Measurements from ENCODE around the gene RNF5.

Gene RNF5

DNA sequence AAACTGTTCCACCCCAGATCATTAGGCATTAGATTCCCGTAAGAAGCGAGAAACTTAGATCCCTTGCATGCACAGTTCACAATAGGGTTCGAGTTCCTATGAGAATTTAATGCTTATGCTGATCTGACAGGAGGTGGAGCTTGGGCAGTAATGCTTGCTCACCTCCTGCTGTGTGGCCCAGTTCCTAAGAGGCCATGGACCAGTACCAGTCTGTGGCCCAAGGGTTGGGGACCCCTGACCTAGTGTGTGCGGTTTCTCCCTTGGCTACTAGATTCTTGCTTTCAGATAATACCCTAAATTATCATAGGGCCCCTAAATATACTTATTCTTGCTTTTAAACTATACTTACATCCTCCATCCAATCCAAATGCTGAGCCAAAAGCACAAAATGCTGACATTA, 16.2 kb downstream of the RNF5 start:
- ChIA-PET POLR2A (interaction anchor here (1.5 to 2.0 kb wide), 2 partner anchors 17 to 61 kb away, joined by 4 to 8 read pairs; partner anchors contain the start of gene RNF5), CTCF (interaction anchor here (0.7 to 4.4 kb wide), 9 partner anchors 12 to 224 kb away, joined by 3 to 62 read pairs (median 4); partner anchors contain the start of genes ATF6B and FKBPL)
- TF ChIP-seq, protein P1, sequence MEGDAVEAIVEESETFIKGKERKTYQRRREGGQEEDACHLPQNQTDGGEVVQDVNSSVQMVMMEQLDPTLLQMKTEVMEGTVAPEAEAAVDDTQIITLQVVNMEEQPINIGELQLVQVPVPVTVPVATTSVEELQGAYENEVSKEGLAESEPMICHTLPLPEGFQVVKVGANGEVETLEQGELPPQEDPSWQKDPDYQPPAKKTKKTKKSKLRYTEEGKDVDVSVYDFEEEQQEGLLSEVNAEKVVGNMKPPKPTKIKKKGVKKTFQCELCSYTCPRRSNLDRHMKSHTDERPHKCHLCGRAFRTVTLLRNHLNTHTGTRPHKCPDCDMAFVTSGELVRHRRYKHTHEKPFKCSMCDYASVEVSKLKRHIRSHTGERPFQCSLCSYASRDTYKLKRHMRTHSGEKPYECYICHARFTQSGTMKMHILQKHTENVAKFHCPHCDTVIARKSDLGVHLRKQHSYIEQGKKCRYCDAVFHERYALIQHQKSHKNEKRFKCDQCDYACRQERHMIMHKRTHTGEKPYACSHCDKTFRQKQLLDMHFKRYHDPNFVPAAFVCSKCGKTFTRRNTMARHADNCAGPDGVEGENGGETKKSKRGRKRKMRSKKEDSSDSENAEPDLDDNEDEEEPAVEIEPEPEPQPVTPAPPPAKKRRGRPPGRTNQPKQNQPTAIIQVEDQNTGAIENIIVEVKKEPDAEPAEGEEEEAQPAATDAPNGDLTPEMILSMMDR (IDR thresholded peaks at IDR 0.05; ENCODE audit: insufficient read depth, low read length, missing control alignments) = no peak
- no peak for DNase-seq (ENCODE audit: low read depth, low spot score)
- no peak overlapping the region for H3K4me3 ChIP-seq (ENCODE audit: low read depth, low read length)

DNA sequence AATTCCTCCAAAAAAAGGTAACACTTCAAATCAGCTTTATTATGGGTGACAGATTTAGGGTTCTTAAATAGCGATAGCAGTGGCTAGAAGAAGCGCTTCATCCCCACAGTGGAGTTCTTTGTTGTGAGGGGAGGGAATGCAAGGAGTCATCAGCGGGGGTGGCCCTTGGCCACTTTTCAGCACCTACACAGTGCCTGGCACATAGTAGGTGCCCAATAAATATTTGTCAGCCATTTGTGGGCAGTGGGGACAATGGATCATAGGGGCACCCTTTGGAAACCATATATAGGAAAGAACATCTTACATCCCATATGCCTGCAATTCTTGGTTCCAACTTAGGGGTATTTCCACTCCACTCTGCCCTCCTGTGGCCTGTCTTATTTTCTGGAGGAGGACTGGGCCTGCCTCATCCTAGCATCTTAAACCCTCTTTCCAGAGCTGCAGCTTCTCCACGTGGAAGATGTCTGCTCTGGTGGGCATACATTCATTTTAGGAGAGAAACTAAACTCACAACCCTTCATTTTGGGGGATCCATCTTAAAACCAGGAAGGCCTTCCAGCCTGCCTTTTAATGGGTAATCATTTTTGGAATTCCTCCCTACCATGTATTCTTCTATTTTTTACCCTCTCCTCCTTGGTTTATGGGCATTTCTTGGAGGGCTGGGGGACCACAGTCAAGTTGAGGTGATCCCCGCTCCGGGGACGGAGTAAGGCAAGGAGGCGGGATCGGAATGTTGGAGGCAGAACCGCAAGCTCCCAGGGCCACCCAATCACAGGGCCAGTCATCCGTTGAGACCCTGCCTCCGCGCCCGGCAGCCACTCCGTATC, 16.8 kb downstream of the RNF5 start:
- ChIA-PET CTCF (interaction anchor here (0.6 to 4.4 kb wide), 22 partner anchors 8 to 643 kb away, joined by 3 to 62 read pairs (median 4); partner anchors contain the start of genes ATF6B, FKBPL, RNF5 and TAP2), POLR2A (interaction anchor here (0.6 to 2.0 kb wide), 10 partner anchors 10 to 1260 kb away, joined by 3 to 8 read pairs (median 4); partner anchors contain the start of genes AGPAT1, ATF6B, FKBPL and RNF5)
- TF ChIP-seq, protein P1 (IDR thresholded peaks at IDR 0.05; ENCODE audit: insufficient read depth, low read length, missing control alignments) = peak; percentile 62
- DNase-seq (ENCODE audit: low read depth, low spot score) = no peak
- peak overlapping the region; percentile 55 for H3K4me3 ChIP-seq (ENCODE audit: low read depth, low read length)

DNA sequence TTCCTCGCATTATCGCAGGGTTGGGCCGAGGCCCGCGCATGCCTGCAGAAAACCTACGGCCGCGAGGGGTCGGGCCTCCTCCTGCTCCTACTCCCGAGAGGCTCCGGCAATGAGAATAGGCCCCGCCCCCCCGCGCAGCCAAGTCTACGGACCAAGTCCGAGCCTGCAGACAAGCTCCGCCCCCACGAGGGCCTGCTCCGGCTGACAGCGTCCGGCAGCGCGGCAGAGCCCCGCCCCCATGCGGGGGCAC, 17.4 kb downstream of the RNF5 start:
- CTCF ChIA-PET = interaction anchor here (0.6 to 4.4 kb wide), 19 partner anchors 8 to 643 kb away, joined by 3 to 62 read pairs (median 4); partner anchors contain the start of genes ATF6B, FKBPL, RNF5 and TAP2
- TF ChIP-seq, protein P1 (IDR thresholded peaks at IDR 0.05; ENCODE audit: insufficient read depth, low read length, missing control alignments) = peak; percentile 43
- DNase-seq (ENCODE audit: low read depth, low spot score) = peak; percentile 97
- POLR2A ChIA-PET = interaction anchor here (0.6 to 2.0 kb wide), 10 partner anchors 9 to 1259 kb away, joined by 3 to 8 read pairs (median 4); partner anchors contain the start of genes AGPAT1, ATF6B, FKBPL and RNF5
- peak overlapping the region; percentile 94 for H3K4me3 ChIP-seq (ENCODE audit: low read depth, low read length)

DNA sequence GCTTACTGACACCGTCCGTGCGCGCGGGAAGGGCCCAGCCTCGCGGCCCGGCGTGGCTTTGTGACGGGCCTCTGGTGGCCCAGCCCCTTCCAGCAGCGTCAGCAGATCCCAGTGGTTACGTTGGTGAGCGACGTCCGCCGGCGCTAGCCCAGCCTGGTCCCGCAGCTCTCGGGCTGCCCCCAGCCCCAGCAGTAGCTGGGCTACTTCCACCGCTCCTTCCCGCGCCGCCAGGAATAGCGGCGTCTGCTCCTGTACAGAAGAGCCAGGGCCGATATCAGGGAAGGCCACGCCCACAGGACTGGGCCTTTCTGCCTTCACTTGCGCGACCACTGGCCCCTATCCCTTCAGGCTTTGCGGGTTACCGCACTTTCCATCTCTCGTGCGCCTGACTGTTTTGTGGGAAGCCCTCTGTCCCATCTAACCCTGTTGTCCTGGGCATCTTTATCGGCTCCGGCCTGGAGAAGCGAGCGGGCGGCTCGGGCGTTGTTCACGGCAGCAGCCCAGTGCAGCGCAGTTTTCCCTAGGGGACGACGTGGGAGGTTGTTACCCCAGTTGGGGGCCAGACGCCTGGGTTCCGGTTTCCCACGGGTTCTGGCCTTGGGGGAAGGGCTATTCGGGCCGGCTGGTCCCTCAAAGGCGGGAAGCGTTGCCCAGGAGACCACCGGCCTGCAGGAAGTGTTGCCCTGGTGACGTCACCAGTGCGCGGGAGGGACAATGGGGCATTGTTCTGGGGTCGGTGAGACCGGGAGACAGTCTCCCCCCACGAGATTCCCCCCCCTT, 17.9 kb downstream of the RNF5 start:
- peak overlapping the region; percentile 94 for H3K4me3 ChIP-seq (ENCODE audit: low read depth, low read length)
- POLR2A ChIA-PET = interaction anchor here (0.6 to 2.0 kb wide), 10 partner anchors 9 to 1259 kb away, joined by 3 to 8 read pairs (median 4); partner anchors contain the start of genes AGPAT1, ATF6B, FKBPL and RNF5
- CTCF ChIA-PET = interaction anchor here (0.6 to 4.4 kb wide), 15 partner anchors 7 to 236 kb away, joined by 3 to 62 read pairs (median 4); partner anchors contain the start of genes ATF6B, FKBPL and RNF5
- TF ChIP-seq, protein P1 (IDR thresholded peaks at IDR 0.05; ENCODE audit: insufficient read depth, low read length, missing control alignments) = no peak
- DNase-seq (ENCODE audit: low read depth, low spot score) = no peak

DNA sequence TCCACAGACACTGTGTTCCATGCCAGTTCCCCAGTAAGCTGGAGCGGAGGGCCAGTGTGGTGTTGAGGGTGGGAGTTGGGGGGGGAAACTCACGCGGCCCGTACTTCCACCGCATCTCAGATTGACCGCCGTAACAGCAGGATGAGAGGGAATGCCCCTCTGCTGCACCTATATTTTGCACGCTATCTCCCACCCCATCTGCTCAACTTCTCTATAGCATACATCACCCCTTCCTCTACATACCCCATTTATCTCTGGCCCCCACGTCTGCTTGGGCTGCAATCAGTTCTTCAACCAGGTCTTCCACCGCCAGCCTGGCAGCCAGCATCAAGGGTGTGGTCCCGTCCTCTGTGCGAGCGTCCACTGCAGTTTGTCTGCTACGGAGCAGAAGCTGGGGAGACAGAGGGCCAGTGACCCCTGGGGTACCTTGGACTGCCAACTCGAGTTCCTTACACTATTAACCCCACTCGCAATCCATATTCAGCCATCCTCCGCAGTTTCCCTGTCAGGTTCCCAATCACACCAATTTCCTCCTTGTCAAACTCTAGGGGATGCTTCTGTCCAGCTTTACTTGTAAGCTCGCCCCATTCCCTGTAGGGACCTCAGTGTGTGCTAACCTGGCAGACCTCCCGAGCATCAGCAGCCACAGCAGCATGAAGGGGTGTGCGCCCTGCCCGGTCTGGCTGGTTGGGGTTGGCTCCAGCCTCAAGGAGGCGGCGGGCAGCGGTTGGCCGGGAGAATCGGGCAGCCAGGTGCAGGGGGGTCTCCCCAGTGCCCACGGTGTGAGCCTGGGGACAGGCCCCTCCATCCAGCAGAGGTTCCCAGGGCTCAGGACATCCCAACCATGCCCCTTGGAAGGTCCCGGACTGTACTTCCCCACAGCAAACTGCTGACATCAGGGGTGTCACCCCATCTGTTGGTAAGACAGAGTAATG, 18.7 kb downstream of the RNF5 start:
- H3K4me3 ChIP-seq (ENCODE audit: low read depth, low read length) = peak overlapping the region; percentile 94
- TF ChIP-seq, protein P1 (IDR thresholded peaks at IDR 0.05; ENCODE audit: insufficient read depth, low read length, missing control alignments) = no peak
- POLR2A ChIA-PET = interaction anchor here (0.6 to 0.9 kb wide), 2 partner anchors 83 to 224 kb away, joined by 3 read pairs; a partner anchor contains a TSS
- CTCF ChIA-PET = interaction anchor here (1.4 to 2.0 kb wide), 2 partner anchors 48 to 79 kb away, joined by 6 read pairs; no protein-coding TSS in a partner anchor
- no peak for DNase-seq (ENCODE audit: low read depth, low spot score)
